ENCODE results near the gene HSPA12A.

GRCh38 chr10:116689744-116690143 is 52.6 kb downstream of the HSPA12A start:
- TF ChIP-seq ZNF274 (IDR thresholded peaks at IDR 0.05; ENCODE audit: low read depth, low read length): no peak
- TF ChIP-seq SUZ12 (IDR thresholded peaks at IDR 0.05; ENCODE audit: extremely low read depth, insufficient read depth, insufficient read length): no peak
- TF ChIP-seq YY1 (IDR thresholded peaks at IDR 0.05; ENCODE audit: insufficient read depth, insufficient read length): no peak

Measured in NT2/D1 (cell line).